ENCODE measurements around the gene BBLN.

- TF ChIP-seq, protein P1, sequence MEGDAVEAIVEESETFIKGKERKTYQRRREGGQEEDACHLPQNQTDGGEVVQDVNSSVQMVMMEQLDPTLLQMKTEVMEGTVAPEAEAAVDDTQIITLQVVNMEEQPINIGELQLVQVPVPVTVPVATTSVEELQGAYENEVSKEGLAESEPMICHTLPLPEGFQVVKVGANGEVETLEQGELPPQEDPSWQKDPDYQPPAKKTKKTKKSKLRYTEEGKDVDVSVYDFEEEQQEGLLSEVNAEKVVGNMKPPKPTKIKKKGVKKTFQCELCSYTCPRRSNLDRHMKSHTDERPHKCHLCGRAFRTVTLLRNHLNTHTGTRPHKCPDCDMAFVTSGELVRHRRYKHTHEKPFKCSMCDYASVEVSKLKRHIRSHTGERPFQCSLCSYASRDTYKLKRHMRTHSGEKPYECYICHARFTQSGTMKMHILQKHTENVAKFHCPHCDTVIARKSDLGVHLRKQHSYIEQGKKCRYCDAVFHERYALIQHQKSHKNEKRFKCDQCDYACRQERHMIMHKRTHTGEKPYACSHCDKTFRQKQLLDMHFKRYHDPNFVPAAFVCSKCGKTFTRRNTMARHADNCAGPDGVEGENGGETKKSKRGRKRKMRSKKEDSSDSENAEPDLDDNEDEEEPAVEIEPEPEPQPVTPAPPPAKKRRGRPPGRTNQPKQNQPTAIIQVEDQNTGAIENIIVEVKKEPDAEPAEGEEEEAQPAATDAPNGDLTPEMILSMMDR (IDR thresholded peaks at IDR 0.05; ENCODE audit: low read length): no peak
- no peak for TF ChIP-seq EZH2phosphoT487 (IDR thresholded peaks at IDR 0.05; ENCODE audit: low read length)
These were observed 20.4 kb downstream of the BBLN start for GRCh38 chr9:128180447-128180846.

Data from MM.1S (cell line).